COR-L47 (cell line): Measurements from ENCODE around the gene SVIL.
"Not testable (repeated sequence)": the region's sequence is repeated elsewhere in the genome, so short reads cannot be mapped to it uniquely, and the experiment has no call there.

Experiments used
- DNase-seq: peaks from one replicate; lab custom pipeline; 2025; lab: John Stamatoyannopoulos, UW

Gene SVIL

GRCh38 chr10:29451946-29452345, 182.8 kb downstream of the SVIL start:
- no peak for DNase-seq

GRCh38 chr10:29450405-29450804, 184.4 kb downstream of the SVIL start:
- DNase-seq = no peak

GRCh38 chr10:29448756-29449592, 185.8 kb downstream of the SVIL start:
- peak; percentile 23 for DNase-seq

- no peak for DNase-seq
Observed at GRCh38 chr10:29448125-29448524, 186.6 kb downstream of the SVIL start.

- DNase-seq = no peak
Observed at GRCh38 chr10:29446327-29446726, 188.4 kb downstream of the SVIL start.

GRCh38 chr10:29443745-29444523, 190.8 kb downstream of the SVIL start:
- DNase-seq = no peak

GRCh38 chr10:29440981-29441380, 193.8 kb downstream of the SVIL start:
- DNase-seq = no peak

GRCh38 chr10:29439005-29439404, 195.8 kb downstream of the SVIL start:
- not testable (repeated sequence) for DNase-seq

GRCh38 chr10:29438271-29438670, 196.5 kb downstream of the SVIL start:
- no peak for DNase-seq

GRCh38 chr10:29437871-29438270, 196.9 kb downstream of the SVIL start:
- DNase-seq = no peak

- no peak for DNase-seq
Observed at GRCh38 chr10:29435809-29436501, 198.8 kb downstream of the SVIL start.

- DNase-seq = no peak
Observed at GRCh38 chr10:29434111-29434510, 200.7 kb downstream of the SVIL start.

- no peak for DNase-seq
Observed at GRCh38 chr10:29431711-29432110, 203.1 kb downstream of the SVIL start.

- DNase-seq = no peak
Observed at GRCh38 chr10:29430101-29430500, 204.7 kb downstream of the SVIL start.

- DNase-seq = no peak
Observed at GRCh38 chr10:29428486-29428885, 206.3 kb downstream of the SVIL start.

- DNase-seq = no peak
Observed at GRCh38 chr10:29427667-29428066, 207.1 kb downstream of the SVIL start.

- DNase-seq = no peak
Observed at GRCh38 chr10:29426420-29426819, 208.4 kb downstream of the SVIL start.

GRCh38 chr10:29424017-29424416, 210.8 kb downstream of the SVIL start:
- no peak for DNase-seq

GRCh38 chr10:29420744-29421143, 214.0 kb downstream of the SVIL start:
- DNase-seq = no peak

GRCh38 chr10:29417324-29417723, 217.4 kb downstream of the SVIL start:
- DNase-seq = no peak

- DNase-seq = no peak
Observed at GRCh38 chr10:29415876-29416275, 218.9 kb downstream of the SVIL start.

- no peak for DNase-seq
Observed at GRCh38 chr10:29414501-29414900, 220.3 kb downstream of the SVIL start.

GRCh38 chr10:29412485-29412884, 222.3 kb downstream of the SVIL start:
- no peak for DNase-seq
